Measurements from ENCODE around the gene RAMP1.
A peak's percentile ranks its signal among the peaks of the same experiment; 100 is the strongest.

The RAMP1 gene

GRCh38 chr2:237951878-237952277 lies 92.5 kb downstream of the RAMP1 start:
- H3K27ac ChIP-seq: no peak overlapping the region
- DNase-seq (ENCODE audit: low spot score): no peak
- no peak overlapping the region for H3K4me3 ChIP-seq
- no peak for TF ChIP-seq CTCF (IDR thresholded peaks at IDR 0.05)

- DNase-seq (ENCODE audit: low spot score): no peak
- no peak overlapping the region for H3K27ac ChIP-seq
- no peak for TF ChIP-seq CTCF (IDR thresholded peaks at IDR 0.05)
- no peak overlapping the region for H3K4me3 ChIP-seq
Observed at GRCh38 chr2:237952851-237953250, 93.4 kb downstream of the RAMP1 start.

- peak overlapping the region; percentile 67 for H3K4me3 ChIP-seq
- DNase-seq (ENCODE audit: low spot score): no peak
- TF ChIP-seq CTCF (IDR thresholded peaks at IDR 0.05): no peak
- no peak overlapping the region for H3K27ac ChIP-seq
Observed at GRCh38 chr2:237955640-237956401, 96.4 kb downstream of the RAMP1 start.

GRCh38 chr2:237956402-237956736 lies 96.9 kb downstream of the RAMP1 start:
- TF ChIP-seq CTCF (IDR thresholded peaks at IDR 0.05): no peak
- Histone ChIP-seq H3K4me3 (peak overlapping the region; percentile 67), H3K27ac (no peak overlapping the region)
- DNase-seq (ENCODE audit: low spot score): no peak

GRCh38 chr2:237961637-237962036 lies 102.2 kb downstream of the RAMP1 start:
- Histone ChIP-seq H3K27ac (no peak overlapping the region), H3K4me3 (no peak overlapping the region)
- TF ChIP-seq CTCF (IDR thresholded peaks at IDR 0.05): no peak
- DNase-seq (ENCODE audit: low spot score): no peak

All from coronary artery (tissue), 2 donors.